IMR-90 (cell line): ENCODE results near the gene ODF2. TPM values are rescaled to one million over a fixed set of nuclear protein-coding genes. Genes with fewer than 3 reads are reported as not detected.

Source experiments
- ATAC-seq: fragments of 200-7000 bp; cut with Tn5 transposase; 2 replicates; pipeline ENCODE4 v1.9.1; 2020; ENCODE audit warnings: low read depth, mild to moderate bottlenecking, moderate library complexity
- BruUV-seq: library from RNA; stranded (reverse); fragments of 400-500 nt; replicated peaks from 2 replicates; lab custom pipeline; 2021; lab: Mats Ljungman, UMichigan
- CTCF ChIA-PET: fragments of 300-600 bp; formaldehyde crosslinking; extraction: SDS; loops from one replicate; lab custom pipeline; 2021; ENCODE audit warnings: antibody characterized with exemption; lab: Yijun Ruan, JAX
- POLR2A ChIA-PET: fragments of 300-600 bp; sonication (Branson Sonifier 250); formaldehyde crosslinking; loops from one replicate; lab custom pipeline; 2022; ENCODE audit warnings: antibody characterized with exemption; ENCODE audit not compliant: unreplicated experiment; lab: Charles Lee
- DNase-seq: peaks from one replicate; pipeline ENCODE4 v3.0.0; 2013
- H2AFZ ChIP-seq: replicated peaks from 2 replicates; pipeline ENCODE3; 2013; ENCODE audit warnings: low read length, mild to moderate bottlenecking; ENCODE audit not compliant: poor library complexity
- H2AK5ac ChIP-seq: 2 replicates; pipeline ENCODE4 v1.6.1; 2013; ENCODE audit warnings: low read depth, low read length, inconsistent platforms
- H2AK9ac ChIP-seq: replicated peaks from 2 replicates; pipeline ENCODE3; 2013; ENCODE audit warnings: mild to moderate bottlenecking, low read depth, low read length, moderate library complexity; ENCODE audit not compliant: poor library complexity
- H2BK120ac ChIP-seq: 2 replicates; pipeline ENCODE4 v1.6.1; 2013; ENCODE audit warnings: low read depth, low read length, inconsistent platforms
- H2BK15ac ChIP-seq: 3 replicates; pipeline ENCODE4 v1.6.1; 2013; ENCODE audit warnings: low read depth, low read length, inconsistent platforms
- H2BK20ac ChIP-seq: 2 replicates; pipeline ENCODE4 v1.6.1; 2013; ENCODE audit warnings: low read depth, mild to moderate bottlenecking, inconsistent platforms, low read length, moderate library complexity
- H2BK5ac ChIP-seq: 2 replicates; pipeline ENCODE4 v1.6.1; 2013; ENCODE audit warnings: mild to moderate bottlenecking, low read depth, low read length, inconsistent platforms; ENCODE audit not compliant: poor library complexity, severe bottlenecking
- H3K14ac ChIP-seq: replicated peaks from 2 replicates; pipeline ENCODE4 v1.6.1; 2013; ENCODE audit warnings: low read depth, low read length, inconsistent platforms
- H3K18ac ChIP-seq: 2 replicates; pipeline ENCODE4 v1.6.1; 2013; ENCODE audit warnings: low read depth, low read length, control low read depth
- H3K23ac ChIP-seq: 2 replicates; pipeline ENCODE4 v1.6.1; 2013; ENCODE audit warnings: low read depth, low read length, inconsistent platforms
- H3K27ac ChIP-seq: 2 replicates; pipeline ENCODE4 v1.5.1; 2013; ENCODE audit warnings: mild to moderate bottlenecking, control low read depth, low read length; ENCODE audit not compliant: insufficient read depth
- H3K27me3 ChIP-seq: 2 replicates; pipeline ENCODE4 v1.6.1; 2013; ENCODE audit warnings: low read length; ENCODE audit not compliant: control insufficient read depth, insufficient read depth
- H3K36me3 ChIP-seq: 2 replicates; pipeline ENCODE4 v1.6.1; 2013; ENCODE audit warnings: low read length, mixed read lengths; ENCODE audit not compliant: control insufficient read depth, insufficient read depth
- H3K4ac ChIP-seq: 2 replicates; pipeline ENCODE4 v1.6.1; 2013; ENCODE audit warnings: low read depth, low read length, inconsistent platforms
- H3K4me1 ChIP-seq: 2 replicates; pipeline ENCODE4 v1.6.1; 2013; ENCODE audit warnings: low read length, mixed read lengths; ENCODE audit not compliant: control insufficient read depth, insufficient read depth
- H3K4me2 ChIP-seq: 2 replicates; pipeline ENCODE4 v1.6.1; 2013; ENCODE audit warnings: low read depth, mild to moderate bottlenecking, control low read depth, low read length, moderate library complexity
- H3K4me3 ChIP-seq: 2 replicates; pipeline ENCODE4 v1.5.1; 2013; ENCODE audit warnings: low read depth, mild to moderate bottlenecking, control low read depth, low read length, moderate library complexity; ENCODE audit not compliant: insufficient read depth
- H3K56ac ChIP-seq: 2 replicates; pipeline ENCODE4 v1.6.1; 2013; ENCODE audit warnings: low read length, inconsistent platforms; ENCODE audit not compliant: insufficient read depth; ENCODE audit errors: extremely low read depth
- H3K79me1 ChIP-seq, 2 experiments: 2 replicates each; pipeline ENCODE4 v1.6.1; 2013; ENCODE audit warnings: low read length in 2 of 2, inconsistent platforms in 1 of 2, low read depth in 1 of 2
- H3K9ac ChIP-seq: 2 replicates; pipeline ENCODE4 v1.6.1; 2013; ENCODE audit warnings: low read depth, low read length, control low read depth
- H3K9me1 ChIP-seq: 2 replicates; pipeline ENCODE4 v1.6.1; 2013; ENCODE audit warnings: low read length, inconsistent platforms; ENCODE audit not compliant: insufficient read depth
- H3K9me3 ChIP-seq: 2 replicates; pipeline ENCODE4 v1.6.1; 2013; ENCODE audit warnings: low read length; ENCODE audit not compliant: control insufficient read depth, insufficient read depth
- H4K20me1 ChIP-seq: 2 replicates; pipeline ENCODE4 v1.6.1; 2013; ENCODE audit warnings: low read length, inconsistent platforms; ENCODE audit not compliant: insufficient read depth
- H4K5ac ChIP-seq: 2 replicates; pipeline ENCODE4 v1.6.1; 2013; ENCODE audit warnings: mild to moderate bottlenecking, low read depth, low read length, control low read depth
- H4K8ac ChIP-seq, 2 experiments: 2 replicates each; pipeline ENCODE4 v1.6.1; 2013; ENCODE audit warnings: low read depth in 2 of 2, low read length in 2 of 2, control low read depth in 1 of 2, inconsistent platforms in 1 of 2
- H4K91ac ChIP-seq: 2 replicates; pipeline ENCODE4 v1.6.1; 2013; ENCODE audit warnings: low read depth, low read length, inconsistent platforms; ENCODE audit not compliant: insufficient read depth
- CEBPB ChIP-seq: IDR thresholded peaks from 2 replicates; pipeline ENCODE4 v1.6.1; 2012; ENCODE audit warnings: low read depth, low read length, improper control_type of control experiment
- CHD1 ChIP-seq: IDR thresholded peaks from 2 replicates; pipeline ENCODE4 v1.6.1; 2012; ENCODE audit warnings: low read depth, low read length, improper control_type of control experiment
- CTCF ChIP-seq: conservative IDR thresholded peaks from 2 replicates; pipeline ENCODE4 v1.5.1; 2012; ENCODE audit warnings: mild to moderate bottlenecking, low read depth, low read length, improper control_type of control experiment
- ELK1 ChIP-seq: fragments of 150-350 bp; IDR thresholded peaks from 2 replicates; pipeline ENCODE4 v1.6.1; 2016; ENCODE audit warnings: low read depth, mild to moderate bottlenecking, low read length, moderate library complexity, borderline replicate concordance
- FOS ChIP-seq: fragments of 150-350 bp; IDR thresholded peaks from 2 replicates; pipeline ENCODE4 v1.6.1; 2016; ENCODE audit warnings: low read depth, low read length
- MAFK ChIP-seq: IDR thresholded peaks from 2 replicates; pipeline ENCODE4 v1.6.1; 2012; ENCODE audit warnings: low read depth, low read length, improper control_type of control experiment
- MAZ ChIP-seq: IDR thresholded peaks from 2 replicates; pipeline ENCODE4 v1.6.1; 2012; ENCODE audit warnings: low read depth, mild to moderate bottlenecking, low read length, improper control_type of control experiment, moderate library complexity, borderline replicate concordance
- NFE2L2 ChIP-seq: fragments of 150-350 bp; IDR thresholded peaks from 2 replicates; pipeline ENCODE4 v1.6.1; 2016; ENCODE audit warnings: low read depth, mild to moderate bottlenecking, low read length
- POLR2A ChIP-seq: IDR thresholded peaks from 2 replicates; pipeline ENCODE4 v1.6.1; 2012; ENCODE audit warnings: mild to moderate bottlenecking, low read depth, low read length
- RAD21 ChIP-seq: IDR thresholded peaks from 2 replicates; pipeline ENCODE4 v1.6.1; 2012; ENCODE audit warnings: low read length, improper control_type of control experiment
- RCOR1 ChIP-seq: IDR thresholded peaks from 2 replicates; pipeline ENCODE4 v1.6.1; 2012; ENCODE audit warnings: mild to moderate bottlenecking, low read length, improper control_type of control experiment; ENCODE audit not compliant: insufficient replicate concordance
- RFX5 ChIP-seq: IDR thresholded peaks from 2 replicates; pipeline ENCODE4 v1.8.0; 2012; ENCODE audit warnings: low read depth, mild to moderate bottlenecking, low read length, moderate library complexity
- SMC3 ChIP-seq: fragments of 150-350 bp; IDR thresholded peaks from 2 replicates; pipeline ENCODE4 v1.6.1; 2016; ENCODE audit warnings: low read depth, mild to moderate bottlenecking, antibody characterized with exemption, low read length, moderate library complexity
- WGBS, 2 experiments: methylation state at CpG; one replicate each; pipeline versions ENCODE4 v1.1.5 to v1.1.7; 2013; ENCODE audit warnings: missing lambda C conversion rate in 2 of 2; ENCODE audit not compliant: insufficient read length in 1 of 2; ENCODE audit errors: extremely low coverage in 2 of 2; 5-methylcytosine and 5-hydroxymethylcytosine counted together
- dilution Hi-C: fragments of 300-500 bp; cut with HindIII; formaldehyde crosslinking; loops from one replicate; pipeline ENCODE4 v1.14.3; 2018; ENCODE audit warnings: low sequenced_read_pairs; ENCODE audit not compliant: unreplicated experiment
- in situ Hi-C: fragments of 300-500 bp; cut with MboI; formaldehyde crosslinking; loops from 3 replicates; pipeline ENCODE4 v1.14.3; 2019; ENCODE audit warnings: low sequenced_read_pairs, inconsistent platforms, mixed read lengths
- intact Hi-C: fragments of 100-400 bp; cut with micrococcal nuclease; formaldehyde crosslinking; loops from 2 replicates; pipeline ENCODE4 v1.10.0; 2022
- polyA plus RNA-seq, 3 experiments: library from polyadenylated mRNA; depleted of rRNA; stranded (reverse); fragments of >200 nt; gene quantifications; 2 replicates each; pipeline ENCODE4 v1.2.3, GENCODE V29; 2012; ENCODE audit warnings: low replicate concordance in 1 of 3
- total RNA-seq: library from RNA; depleted of rRNA; stranded (reverse); fragments of >200 nt; gene quantifications from 2 replicates; pipeline ENCODE4 v1.2.3, GENCODE V29; 2012

The ODF2 gene
- total and polyA plus RNA-seq, 2 of the 4 experiments (the other 2 are of a cell fraction) = 40.2 to 46.4 TPM

- Histone ChIP-seq H3K4me1 (no peaks in the 10 kb centered on the region), H4K5ac (no peak overlapping the region), H3K14ac (no peak overlapping the region), H3K9me1 (peaks cover 5% of the 10 kb centered on the region; the same call in 1 of the 2 replicates), H2AK9ac (peak overlapping the region; percentile 89), H3K23ac (no peak overlapping the region), H2AK5ac (peak overlapping the region; percentile 37; the same call in 1 of the 2 replicates), H2BK5ac (no peak overlapping the region), H3K18ac (no peak overlapping the region), H2BK120ac (no peak overlapping the region), H3K36me3 (peaks cover 10% of the 10 kb centered on the region; the same call in 1 of the 2 replicates), H4K91ac (no peak overlapping the region), H3K79me1 (no peaks in the 10 kb centered on the region; a peak in 1 of 4 replicates), H4K8ac (peak overlapping the region in 1 of 2 experiments; percentile 29; a peak in 1 of 4 replicates), H3K9me3 (no peaks in the 10 kb centered on the region), H2AFZ (peak overlapping the region; percentile 81), H2BK20ac (no peak overlapping the region), H3K56ac (no peak overlapping the region), H3K9ac (no peak overlapping the region), H3K4me2 (no peak overlapping the region), H3K27ac (no peak overlapping the region), H3K27me3 (no peaks in the 10 kb centered on the region), H2BK15ac (no peak overlapping the region), H3K4me3 (no peak overlapping the region), H4K20me1 (no peaks in the 10 kb centered on the region), H3K4ac (no peak overlapping the region)
- POLR2A ChIA-PET = interaction anchor here (0.6 kb wide), 1 partner anchor 27 kb away, joined by 4 read pairs; no protein-coding TSS in a partner anchor
- 5% methylated on average over 4 of the region's 12 CpGs; no CpG with 5 or more reads in 1 of the 2 experiments for WGBS, 2 experiments
- dilution Hi-C loops = no loop called here
- BruUV-seq = no TSS peak
- DNase-seq (peak; percentile 67), ATAC-seq (peak; percentile 97)
- CTCF ChIA-PET = interaction anchor here (0.7 to 2.7 kb wide), 5 partner anchors 9 to 76 kb away, joined by 3 to 16 read pairs (median 4); partner anchors contain the start of genes CERCAM and URM1
- intact Hi-C loops = no loop called here
- peak; percentile 64 for TF ChIP-seq RAD21
- TF ChIP-seq CEBPB = no peak
- no peak for TF ChIP-seq ELK1
- TF ChIP-seq RCOR1 = no peak
- TF ChIP-seq MAFK = no peak
- no peak; the same call in 1 of the 2 replicates for TF ChIP-seq MAZ
- TF ChIP-seq SMC3 = peak; percentile 64
- peak; percentile 79 for TF ChIP-seq CTCF
- no peak for TF ChIP-seq POLR2A
- no peak for TF ChIP-seq NFE2L2
- TF ChIP-seq RFX5 = no peak
- no peak for TF ChIP-seq CHD1
- TF ChIP-seq FOS = no peak
- in situ Hi-C loops = no loop called here
Observed at GRCh38 chr9:128438343-128439109, 17.3 kb upstream of the ODF2 start.
